GM18519 (cell line): ENCODE data around the gene DLGAP3.

Experiments used
- ATAC-seq: cut with Tn5 transposase; IDR thresholded peaks from one replicate; pipeline ENCODE4 v1.9.1; 2021; ENCODE audit warnings: mild to moderate bottlenecking, moderate library complexity; ENCODE audit not compliant: unreplicated experiment, low FRiP score

Gene DLGAP3

DNA sequence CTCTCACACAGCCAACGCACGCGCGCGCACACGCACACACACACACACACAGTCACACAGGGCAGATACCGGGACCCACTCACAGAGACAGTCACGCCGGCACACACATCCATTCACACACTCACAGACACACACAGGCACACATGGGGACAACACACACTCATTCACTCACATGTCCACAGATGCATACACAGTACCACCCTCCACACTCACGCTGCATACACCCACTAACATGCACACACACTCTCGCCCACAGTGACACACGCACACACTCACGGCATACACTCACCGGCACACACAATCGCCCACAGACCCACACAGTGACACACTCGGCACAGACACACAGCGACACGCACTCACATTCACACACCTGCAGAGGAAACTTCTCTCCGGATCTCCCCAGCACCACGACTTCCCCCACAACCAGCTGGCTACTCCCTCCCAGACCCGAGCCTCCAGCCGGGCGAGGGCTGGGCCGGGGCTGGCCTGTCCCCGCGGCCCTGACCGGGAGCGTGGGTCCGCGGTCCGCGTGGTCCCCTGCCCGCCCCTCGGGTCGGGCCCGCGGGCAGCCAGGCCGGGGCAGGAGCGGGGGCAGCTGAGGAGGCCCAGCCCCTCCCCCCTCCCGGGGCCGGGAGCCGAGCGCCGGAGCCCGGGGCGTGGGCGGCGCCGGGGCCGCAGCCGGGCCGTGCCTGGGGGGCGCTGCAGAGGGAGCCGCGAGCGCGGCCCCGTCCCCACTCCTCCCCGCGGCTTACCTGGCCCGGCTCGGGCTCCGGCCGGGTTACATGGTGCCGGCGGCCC, 552 bp downstream of the DLGAP3 start:
- ATAC-seq = no peak

DNA sequence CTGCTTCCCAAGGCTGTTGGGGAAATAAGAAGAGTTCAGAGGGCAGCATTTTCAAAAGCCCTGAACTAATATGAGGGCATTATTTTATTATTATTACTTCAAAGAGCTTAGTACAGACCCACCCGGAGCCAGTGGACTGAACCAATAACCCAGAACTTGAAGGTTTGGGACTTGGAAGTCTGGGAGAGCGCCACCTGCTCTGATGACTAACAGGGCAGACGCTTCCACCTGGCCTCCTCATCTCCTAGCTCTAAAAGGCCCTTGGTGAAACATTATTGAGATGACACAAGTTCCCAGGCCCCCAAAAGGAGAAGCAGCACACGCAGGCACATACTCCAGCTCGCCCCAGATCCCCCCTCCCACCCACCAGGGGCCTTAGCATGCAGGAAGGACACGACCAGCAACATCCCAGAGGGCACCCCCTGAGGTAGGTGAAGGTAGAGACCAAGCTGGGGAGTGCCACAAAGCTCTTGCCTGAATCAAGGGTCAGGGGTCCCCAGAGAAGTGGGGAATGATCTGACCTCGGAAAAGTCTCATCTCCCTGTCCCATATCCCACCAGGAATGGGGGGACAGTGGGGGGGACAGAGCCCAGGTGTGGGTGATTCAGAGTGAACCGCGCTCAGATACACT, 1.3 kb downstream of the DLGAP3 start:
- no peak for ATAC-seq

DNA sequence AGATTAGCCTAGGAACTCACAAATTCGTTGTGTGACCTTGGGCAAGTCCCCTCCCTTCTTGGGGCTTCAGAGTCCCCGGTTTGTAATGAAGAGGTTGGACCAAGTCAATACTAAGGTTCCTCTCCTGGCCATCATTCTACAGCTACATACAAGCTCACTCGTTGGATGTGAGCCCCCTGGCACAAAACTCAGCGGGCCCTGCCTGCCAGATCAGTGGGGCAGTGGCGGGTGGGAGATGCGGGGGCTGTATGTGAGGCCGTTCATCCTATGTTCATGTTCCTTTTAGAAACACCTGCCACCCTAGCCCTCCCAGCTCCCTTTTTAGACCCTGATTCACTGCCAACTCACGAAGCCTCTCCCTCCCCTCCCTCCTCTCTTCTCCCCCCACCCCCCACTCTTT, 2.1 kb downstream of the DLGAP3 start:
- no peak for ATAC-seq

DNA sequence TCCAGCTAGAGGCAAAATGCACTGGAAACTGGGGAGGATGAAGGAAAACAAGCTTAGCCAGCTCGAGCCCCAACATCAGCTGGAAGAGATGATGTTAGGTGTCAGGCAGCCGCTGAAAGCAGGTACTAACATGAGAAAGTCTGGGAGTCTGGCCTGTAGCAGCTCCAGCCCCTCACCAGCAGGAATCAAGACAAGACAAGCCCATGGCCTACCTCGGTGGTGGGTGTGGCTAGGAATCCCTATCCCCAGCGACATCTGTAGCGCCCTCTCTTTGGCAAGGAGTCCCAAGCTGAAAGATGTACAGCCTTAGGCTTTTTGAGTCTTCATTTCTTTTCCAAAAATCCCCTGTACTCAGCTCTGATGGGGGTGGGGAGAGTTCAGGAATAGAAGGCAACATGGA, 2.6 kb downstream of the DLGAP3 start:
- ATAC-seq = no peak

DNA sequence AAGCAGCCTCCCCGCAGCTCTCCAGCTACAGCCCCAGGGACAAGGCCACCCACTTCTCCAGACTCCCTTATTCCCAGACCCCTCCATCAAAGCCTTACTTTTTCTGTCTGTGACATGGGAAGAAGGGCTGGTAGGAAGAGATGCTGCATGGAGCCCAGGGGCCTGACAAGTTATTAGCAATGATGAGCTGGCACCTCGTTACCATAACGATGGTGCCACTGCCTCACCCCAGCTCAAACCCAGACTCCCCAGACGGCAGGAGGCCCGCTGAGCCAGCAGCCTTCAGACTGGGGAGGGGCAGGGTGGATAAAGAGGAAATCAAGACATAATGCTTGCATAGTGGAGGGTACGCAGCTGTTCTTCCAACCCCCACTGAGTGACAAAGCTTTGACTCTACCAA, 3.3 kb downstream of the DLGAP3 start:
- ATAC-seq = no peak

DNA sequence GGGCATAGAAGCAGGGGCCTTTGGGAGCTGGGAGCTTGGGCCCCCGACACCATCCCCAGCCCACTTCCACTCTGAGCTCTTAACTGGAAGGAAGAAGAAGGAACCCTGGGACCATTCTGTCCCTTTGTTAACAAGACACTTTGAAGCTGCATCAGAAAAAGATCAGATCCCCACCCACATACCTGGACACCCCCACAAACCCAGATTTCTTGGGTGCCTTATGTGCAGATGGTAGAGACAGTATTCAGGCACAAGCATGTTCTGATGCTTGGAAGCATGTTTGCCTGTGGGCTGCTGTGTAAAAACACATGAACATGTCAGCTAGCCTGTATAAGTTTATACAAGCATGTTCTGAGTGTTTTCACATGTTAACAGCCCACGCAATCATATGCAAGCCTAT, 3.7 kb downstream of the DLGAP3 start:
- ATAC-seq = no peak

DNA sequence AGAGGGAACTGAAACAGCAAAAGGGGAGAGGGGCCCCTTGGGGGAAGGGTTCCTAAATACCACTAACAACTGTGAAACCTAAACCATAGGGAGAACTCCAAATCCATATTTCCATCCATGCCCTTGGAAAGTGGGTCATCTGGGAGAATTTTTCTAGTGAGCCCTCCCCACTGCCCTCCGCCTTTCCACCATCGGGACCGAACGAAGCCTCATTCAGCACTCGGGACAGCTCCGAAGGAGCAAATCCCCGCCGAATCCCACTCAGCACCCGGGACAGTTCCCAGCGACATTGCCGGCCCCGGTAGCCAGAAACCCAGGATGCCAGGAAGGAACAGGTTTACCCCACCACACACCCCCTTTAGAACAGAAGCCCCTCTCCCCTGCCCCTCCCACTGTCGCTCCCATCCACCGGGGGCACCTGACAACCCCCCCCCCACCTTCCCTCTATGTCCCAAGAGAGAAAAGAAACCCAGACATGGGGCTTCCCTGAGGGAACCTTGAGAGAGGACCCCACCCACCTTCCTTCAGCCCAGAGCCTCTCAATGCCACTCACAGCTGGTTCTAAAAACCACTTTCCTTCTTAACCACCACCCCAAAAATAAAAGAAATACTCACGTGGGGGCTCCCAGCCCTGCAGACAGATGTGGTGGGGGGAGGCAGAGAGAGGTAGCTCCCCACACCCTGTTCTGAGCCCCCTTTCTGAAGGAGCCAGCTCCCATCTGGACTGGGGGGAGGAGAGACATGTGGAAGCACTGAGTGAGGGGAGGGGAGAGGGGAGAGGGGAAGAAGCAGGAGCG, 4.5 kb downstream of the DLGAP3 start:
- no peak for ATAC-seq

DNA sequence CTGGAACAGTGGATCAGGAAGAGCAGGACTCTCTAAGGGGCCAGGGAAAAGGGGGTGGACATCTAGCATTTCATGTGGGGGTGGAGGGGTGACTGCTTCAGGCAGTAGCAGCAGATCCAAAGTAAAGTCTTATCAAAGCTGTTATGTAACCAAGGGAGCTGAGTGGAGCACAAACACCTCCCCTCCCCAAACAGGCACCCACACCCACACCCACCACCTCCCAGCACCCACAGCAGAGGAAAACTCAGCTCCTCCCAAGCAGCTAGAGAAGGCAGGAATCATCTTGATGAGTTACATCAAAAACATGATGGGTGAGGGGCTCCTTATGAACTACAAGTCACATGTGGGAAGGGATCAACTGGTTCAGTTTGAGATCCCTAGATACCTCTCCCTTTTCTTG, 6.0 kb downstream of the DLGAP3 start:
- ATAC-seq = no peak

DNA sequence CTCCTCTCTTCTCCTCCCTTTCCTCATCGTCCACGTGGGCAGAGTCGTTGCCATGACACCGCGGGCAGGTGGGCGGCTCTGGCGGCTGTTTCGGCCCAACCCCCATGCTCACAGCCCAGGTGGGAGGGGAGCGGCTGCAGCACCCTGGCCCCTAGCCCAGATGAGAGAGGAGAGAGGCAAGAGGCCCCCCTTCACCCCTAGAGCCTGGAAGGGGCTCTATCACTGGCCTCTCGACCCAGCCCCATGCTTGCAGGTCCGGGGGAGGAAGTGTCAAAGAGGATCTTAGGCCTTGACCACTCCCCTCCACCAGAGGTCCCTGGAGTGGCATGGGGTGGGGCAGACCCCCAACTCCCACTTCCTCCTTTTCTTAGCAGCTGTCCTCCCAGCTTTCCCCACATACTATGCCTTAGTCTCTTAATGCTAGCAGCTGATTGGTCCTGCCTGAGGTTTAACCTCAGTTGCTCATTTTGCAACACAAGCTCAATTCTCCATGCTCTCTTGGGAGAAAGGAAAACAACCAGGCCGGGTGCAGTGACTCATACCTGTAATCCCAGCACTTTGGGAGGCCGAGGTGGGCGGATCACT, 10.4 kb downstream of the DLGAP3 start:
- ATAC-seq = no peak

DNA sequence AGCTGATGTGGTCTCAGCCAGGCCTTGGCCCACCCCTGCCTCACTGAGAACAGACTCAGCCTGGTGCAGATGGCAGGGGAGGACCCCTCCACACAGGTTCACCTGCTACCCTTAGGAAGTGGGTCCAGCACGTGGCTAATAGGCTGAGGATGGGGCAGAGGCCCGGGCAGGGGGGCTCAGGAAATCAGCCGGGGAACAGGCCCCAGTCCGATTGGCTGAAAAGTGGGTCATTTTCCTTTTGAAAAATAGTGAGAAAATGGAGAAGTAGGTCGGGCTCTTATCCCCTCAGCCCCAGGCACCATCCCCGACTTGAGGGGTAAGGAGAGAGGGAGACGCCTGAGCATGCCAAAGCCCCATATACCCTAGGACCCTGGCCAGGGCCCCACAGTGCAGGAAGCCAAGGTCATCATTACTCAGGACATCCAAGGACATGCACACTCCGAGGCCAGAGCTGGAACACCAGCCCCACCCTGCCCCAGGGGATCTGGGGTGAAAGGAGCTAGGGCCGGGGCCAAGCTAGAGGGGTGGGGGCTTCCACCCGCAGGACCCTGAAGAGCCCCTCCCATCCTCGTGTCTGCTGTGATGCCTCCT, 11.0 kb downstream of the DLGAP3 start:
- no peak for ATAC-seq

DNA sequence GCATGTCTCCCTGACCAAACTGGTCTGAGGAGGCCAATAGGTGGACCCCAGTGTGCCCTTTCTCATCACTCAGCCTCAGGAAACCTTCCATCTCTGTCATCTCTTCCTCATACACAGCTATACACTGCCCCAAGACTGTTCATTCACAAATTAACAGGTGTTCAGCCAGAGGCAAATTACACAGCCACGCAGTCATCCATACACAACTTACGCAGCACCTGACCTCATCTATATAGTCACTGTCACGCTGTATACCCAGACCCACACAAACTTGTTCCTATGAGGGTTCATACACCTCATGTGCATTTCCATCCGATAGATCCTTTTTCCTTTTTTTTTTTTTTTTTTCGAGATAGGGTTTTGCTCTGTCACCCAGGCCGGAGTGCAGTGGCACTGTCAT, 12.4 kb downstream of the DLGAP3 start:
- ATAC-seq = no peak

DNA sequence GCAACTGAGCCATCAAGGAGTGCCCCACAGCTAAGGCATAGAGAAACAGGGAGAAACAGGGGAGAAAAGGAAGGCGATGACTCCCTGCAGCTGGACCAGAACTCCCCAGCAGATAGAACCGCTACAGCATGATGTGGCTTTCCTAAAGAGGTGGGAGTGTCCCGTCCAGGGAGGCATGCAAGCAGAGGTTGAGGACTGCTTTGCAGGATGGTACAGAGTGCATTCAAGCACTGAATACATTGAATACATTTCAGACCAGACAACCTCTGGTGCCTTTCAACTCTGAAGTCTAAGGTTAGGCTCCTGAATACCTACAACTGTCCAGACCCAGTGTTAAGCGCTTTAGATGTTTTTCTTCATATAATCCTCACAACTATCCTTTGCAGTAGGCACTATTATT, 13.3 kb downstream of the DLGAP3 start:
- no peak for ATAC-seq

DNA sequence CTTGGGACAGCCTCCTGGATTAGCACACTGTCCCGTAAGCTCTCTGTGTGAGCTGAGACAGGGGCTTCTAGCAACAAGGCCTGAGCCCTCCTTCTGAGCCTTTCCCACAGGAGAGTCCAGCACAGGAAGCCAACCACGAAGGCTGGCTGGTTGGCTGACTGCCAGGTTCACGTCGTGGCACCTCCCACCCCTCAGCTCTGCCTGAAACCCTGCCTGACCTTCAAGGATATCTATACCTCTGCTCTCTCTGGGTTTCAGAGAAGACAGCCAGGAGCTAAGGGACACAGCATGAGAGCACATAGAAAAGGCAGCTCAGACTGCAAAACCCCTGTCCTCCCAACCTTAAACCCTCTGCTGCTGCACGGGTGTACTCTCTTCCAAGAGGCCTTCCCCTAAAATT, 13.9 kb downstream of the DLGAP3 start:
- ATAC-seq = no peak

DNA sequence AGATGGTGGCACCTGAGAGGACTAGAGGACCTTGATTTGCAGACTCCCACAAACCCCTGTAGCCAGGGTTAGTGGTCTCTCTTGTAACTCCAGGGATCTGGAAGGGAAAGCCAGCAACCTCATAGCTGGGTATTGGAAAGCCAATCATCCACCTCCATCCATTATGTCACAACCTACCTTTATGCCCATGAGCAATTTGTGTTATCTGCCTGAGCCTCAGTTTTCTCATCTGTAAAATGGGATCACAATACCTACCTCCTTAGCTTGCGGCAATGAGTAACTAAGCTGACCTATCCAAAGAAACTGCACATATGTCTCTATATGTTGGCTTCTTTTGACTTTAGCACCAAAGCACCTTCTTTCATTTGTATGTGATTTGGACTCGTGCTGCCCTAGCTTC, 14.5 kb downstream of the DLGAP3 start:
- ATAC-seq = no peak

DNA sequence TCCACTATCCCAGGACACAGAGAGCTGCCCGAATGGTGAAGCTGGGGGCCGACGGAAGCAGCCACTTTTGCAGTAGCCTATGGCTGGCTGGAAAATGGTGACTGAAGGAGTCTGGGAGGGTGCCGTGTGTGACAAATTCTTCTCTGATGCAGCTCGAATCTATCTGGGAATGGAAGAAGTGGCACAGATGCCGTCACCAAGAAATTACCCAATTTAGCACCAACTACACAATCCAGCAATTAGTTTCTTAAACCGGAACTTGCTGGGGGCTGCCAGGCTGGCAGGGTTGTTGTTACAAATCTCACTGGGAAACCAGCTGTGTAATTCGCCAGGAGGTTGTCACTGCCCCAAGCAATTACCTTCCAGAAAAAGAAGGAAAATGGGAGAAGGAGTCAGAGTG, 18.0 kb downstream of the DLGAP3 start:
- no peak for ATAC-seq

DNA sequence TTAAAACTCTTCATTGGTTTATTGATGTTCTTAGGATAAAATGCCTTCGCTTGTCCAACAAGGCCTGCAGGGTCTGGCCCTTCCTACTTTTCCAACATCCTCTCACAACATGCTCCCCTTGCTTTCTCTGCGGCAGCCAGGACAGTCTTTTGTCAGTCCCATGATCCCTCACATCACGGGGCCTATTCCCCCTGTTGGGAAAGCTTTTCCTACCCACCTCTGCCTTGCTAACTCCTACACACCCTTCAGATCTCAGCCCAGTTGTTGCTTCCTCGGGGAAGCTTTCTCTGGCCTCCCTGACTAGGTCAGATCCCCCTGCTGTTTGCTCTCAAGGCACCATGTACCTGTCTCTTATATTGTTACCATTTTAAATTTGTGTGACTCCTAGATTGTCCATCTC, 19.0 kb downstream of the DLGAP3 start:
- no peak for ATAC-seq

DNA sequence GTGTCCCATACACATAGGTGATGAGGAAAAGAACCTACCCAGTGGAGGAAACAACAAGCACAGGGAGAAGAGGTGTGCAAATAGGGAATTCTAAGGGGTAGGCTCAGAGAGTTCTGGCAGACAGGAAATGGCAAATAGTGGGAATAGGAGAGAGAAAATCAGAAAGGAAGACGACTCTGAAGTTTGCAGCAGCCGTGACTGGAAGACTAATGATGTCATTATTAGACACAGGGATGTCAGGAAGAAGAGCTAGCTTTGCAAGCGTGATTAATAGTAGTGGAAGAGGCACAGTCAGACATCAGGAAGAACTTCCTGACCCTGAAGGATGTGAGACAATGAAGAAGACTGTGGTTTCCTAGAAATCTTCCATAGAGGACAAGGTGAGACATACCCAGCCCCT, 21.1 kb downstream of the DLGAP3 start:
- no peak for ATAC-seq

DNA sequence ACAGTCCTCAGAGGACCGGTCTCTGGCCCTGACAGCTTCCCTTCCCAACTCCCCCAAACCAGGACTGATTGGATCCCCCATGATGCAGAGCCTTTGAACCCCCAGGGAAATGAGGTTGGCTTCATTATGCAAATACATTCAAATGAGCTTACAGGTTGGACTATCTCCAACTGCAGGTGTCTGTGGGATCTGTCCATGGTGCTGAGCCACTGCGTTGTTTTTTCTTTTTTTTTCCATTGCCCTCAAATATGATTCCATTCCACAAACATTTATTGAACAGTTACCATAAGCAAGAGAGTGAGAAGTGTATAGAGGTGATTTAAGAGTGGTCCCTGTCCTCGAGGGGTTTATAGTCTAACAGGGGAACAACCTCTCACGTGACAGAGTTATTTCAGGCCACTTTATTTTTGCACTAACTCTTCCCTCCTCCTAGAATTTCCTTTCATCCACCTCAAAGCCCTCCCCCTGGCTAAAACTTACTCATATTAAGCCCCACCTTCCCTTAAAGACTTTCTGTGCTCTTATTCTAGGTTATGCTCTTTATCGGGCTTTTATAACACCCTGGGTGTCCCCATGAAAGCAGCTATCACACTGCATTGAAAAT, 21.9 kb downstream of the DLGAP3 start:
- ATAC-seq = no peak

DNA sequence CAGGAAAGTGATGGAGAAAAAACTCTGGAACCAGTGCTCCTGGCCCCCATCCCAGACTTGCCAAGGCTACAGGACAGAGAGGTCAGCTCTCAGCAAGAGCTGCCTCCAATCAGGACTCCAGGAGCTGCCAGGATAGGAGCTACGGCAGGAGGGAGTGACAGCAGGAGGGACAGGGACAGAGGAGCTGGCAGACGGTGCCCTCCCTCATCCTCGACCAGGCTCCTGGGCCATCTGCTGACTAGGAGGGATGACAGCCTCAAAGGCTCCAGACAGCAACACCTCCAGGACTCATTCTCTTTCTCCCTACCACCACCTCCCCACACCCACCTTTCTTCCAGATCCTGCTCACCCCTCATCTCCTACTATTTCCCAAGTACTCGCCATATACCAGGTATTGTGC, 22.7 kb downstream of the DLGAP3 start:
- ATAC-seq = no peak

DNA sequence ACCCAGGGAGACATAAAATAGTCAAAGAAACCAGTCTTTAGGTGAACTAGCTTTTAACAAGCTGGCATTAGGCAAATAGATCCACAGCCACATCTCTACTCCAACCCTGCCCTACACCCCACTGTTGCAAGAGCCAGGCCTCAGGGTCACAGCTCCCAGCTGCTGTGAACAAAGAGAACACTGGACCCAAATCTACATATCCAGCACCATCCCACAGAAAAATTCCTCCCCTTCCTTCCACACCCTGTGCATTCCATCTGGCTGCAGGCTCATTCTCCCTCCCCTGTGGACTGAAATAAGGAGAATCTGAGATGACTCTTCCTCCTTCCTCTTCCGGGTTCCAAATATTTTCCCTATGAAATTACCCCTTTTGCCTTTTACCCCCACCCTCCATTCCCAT, 23.2 kb downstream of the DLGAP3 start:
- ATAC-seq = no peak

DNA sequence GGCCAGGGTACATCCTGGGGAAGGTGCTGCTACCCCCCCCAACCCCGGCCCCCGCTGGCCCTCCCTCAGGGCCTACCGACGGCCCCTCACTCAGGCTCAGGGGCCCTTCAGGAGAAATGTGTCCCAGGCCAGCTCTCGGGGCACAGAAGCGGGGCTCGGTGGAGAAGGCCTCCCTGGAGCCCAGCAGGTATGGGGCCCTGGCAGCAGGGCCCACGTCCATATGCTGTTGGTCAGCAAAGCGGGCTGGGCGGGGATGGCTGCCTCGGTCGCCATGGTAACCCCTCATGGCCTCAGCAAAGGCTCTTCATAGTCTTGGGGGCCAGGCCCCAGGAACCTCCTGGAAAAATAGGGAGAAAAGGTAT, 24.4 kb downstream of the DLGAP3 start:
- no peak for ATAC-seq
